ENCODE results near the gene ZNF385A. TPM values are rescaled to one million over a fixed set of nuclear protein-coding genes. Genes with fewer than 3 reads are reported as not detected.
A peak's percentile ranks its signal among the peaks of the same experiment; 100 is the strongest.

ZNF385A gene
- total and polyA plus RNA-seq, 2 of the 13 experiments (the other 11 are each of a cell fraction or from before 2014, with no cell fraction given), result 0.44 to 0.67 TPM

DNA sequence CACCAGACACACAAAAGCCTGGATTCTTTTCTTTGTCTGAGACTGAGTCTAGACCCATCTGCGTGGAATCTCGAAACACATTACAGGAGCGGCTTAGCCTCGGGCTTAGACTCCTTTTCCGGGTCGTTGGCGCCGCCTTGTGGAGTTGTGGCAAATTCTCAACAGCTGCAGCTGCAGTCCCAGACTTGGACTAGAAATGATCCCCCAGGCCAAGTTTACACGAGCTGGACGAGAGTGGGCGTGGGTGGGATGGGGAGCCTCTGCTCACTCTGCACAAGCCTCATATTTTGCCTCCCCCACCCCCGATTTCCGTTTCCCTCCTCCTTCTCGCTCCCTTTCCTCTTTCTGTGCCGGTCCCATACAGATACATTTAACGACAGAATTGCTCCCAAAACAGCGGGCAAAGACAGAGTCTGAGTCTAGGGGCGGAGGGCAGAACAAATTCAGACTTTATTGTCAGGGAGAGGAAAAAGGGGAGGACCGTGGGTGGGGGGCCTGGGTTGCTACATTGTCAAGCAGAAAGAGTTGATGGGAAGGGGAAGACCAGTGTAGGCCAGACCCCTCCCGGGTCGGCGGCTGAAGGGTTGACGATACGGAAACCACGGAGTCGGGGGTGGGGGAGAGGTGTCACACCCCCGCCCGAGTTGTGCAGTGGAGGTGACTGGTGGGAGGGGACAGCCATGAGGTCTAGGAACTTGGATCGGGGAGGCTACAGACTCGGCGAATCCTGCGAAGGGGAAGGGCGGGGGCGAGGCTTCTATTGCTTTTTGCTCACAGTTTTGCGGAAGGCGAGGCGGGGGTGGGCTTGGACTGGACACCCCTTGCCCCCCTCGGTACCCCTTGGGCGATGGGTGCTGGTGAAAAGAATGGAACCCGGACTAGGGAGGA lies 15.6 kb downstream of the ZNF385A start (continued):
- TF ChIP-seq MLLT10 (CRISPR knock-in tag; IDR thresholded peaks at IDR 0.05), result no peak
- TF ChIP-seq ZNF20 (CRISPR knock-in tag; IDR thresholded peaks at IDR 0.05), result no peak
- TF ChIP-seq STAG1 (CRISPR knock-in tag; IDR thresholded peaks at IDR 0.05), result peak; percentile 93
- no peak for TF ChIP-seq NCOA5 (CRISPR knock-in tag; IDR thresholded peaks at IDR 0.05)
- no peak for TF ChIP-seq RARG (CRISPR knock-in tag; IDR thresholded peaks at IDR 0.05; ENCODE audit: low read depth)
- TF ChIP-seq PAF1 (CRISPR knock-in tag; IDR thresholded peaks at IDR 0.05), result no peak
- TF ChIP-seq, protein P1, sequence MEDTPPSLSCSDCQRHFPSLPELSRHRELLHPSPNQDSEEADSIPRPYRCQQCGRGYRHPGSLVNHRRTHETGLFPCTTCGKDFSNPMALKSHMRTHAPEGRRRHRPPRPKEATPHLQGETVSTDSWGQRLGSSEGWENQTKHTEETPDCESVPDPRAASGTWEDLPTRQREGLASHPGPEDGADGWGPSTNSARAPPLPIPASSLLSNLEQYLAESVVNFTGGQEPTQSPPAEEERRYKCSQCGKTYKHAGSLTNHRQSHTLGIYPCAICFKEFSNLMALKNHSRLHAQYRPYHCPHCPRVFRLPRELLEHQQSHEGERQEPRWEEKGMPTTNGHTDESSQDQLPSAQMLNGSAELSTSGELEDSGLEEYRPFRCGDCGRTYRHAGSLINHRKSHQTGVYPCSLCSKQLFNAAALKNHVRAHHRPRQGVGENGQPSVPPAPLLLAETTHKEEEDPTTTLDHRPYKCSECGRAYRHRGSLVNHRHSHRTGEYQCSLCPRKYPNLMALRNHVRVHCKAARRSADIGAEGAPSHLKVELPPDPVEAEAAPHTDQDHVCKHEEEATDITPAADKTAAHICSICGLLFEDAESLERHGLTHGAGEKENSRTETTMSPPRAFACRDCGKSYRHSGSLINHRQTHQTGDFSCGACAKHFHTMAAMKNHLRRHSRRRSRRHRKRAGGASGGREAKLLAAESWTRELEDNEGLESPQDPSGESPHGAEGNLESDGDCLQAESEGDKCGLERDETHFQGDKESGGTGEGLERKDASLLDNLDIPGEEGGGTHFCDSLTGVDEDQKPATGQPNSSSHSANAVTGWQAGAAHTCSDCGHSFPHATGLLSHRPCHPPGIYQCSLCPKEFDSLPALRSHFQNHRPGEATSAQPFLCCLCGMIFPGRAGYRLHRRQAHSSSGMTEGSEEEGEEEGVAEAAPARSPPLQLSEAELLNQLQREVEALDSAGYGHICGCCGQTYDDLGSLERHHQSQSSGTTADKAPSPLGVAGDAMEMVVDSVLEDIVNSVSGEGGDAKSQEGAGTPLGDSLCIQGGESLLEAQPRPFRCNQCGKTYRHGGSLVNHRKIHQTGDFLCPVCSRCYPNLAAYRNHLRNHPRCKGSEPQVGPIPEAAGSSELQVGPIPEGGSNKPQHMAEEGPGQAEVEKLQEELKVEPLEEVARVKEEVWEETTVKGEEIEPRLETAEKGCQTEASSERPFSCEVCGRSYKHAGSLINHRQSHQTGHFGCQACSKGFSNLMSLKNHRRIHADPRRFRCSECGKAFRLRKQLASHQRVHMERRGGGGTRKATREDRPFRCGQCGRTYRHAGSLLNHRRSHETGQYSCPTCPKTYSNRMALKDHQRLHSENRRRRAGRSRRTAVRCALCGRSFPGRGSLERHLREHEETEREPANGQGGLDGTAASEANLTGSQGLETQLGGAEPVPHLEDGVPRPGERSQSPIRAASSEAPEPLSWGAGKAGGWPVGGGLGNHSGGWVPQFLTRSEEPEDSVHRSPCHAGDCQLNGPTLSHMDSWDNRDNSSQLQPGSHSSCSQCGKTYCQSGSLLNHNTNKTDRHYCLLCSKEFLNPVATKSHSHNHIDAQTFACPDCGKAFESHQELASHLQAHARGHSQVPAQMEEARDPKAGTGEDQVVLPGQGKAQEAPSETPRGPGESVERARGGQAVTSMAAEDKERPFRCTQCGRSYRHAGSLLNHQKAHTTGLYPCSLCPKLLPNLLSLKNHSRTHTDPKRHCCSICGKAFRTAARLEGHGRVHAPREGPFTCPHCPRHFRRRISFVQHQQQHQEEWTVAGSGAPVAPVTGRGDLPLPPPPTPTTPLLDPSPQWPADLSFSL (CRISPR knock-in tag; IDR thresholded peaks at IDR 0.05), result no peak
- TF ChIP-seq KMT2A (CRISPR knock-in tag; IDR thresholded peaks at IDR 0.05), result no peak
- TF ChIP-seq CREM (IDR thresholded peaks at IDR 0.05), result no peak
- TF ChIP-seq CREM (CRISPR knock-in tag; IDR thresholded peaks at IDR 0.05), result no peak
- no peak for TF ChIP-seq ZNF768 (CRISPR knock-in tag; IDR thresholded peaks at IDR 0.05)
- no peak for TF ChIP-seq ZNF224 (CRISPR knock-in tag; IDR thresholded peaks at IDR 0.05)
- TF ChIP-seq, protein P2, sequence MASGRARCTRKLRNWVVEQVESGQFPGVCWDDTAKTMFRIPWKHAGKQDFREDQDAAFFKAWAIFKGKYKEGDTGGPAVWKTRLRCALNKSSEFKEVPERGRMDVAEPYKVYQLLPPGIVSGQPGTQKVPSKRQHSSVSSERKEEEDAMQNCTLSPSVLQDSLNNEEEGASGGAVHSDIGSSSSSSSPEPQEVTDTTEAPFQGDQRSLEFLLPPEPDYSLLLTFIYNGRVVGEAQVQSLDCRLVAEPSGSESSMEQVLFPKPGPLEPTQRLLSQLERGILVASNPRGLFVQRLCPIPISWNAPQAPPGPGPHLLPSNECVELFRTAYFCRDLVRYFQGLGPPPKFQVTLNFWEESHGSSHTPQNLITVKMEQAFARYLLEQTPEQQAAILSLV (CRISPR knock-in tag; IDR thresholded peaks at IDR 0.05; ENCODE audit: borderline replicate concordance), result no peak
- TF ChIP-seq ZSCAN22 (CRISPR knock-in tag; IDR thresholded peaks at IDR 0.05), result no peak
- TF ChIP-seq SAP130 (CRISPR knock-in tag; IDR thresholded peaks at IDR 0.05; ENCODE audit: low read depth), result peak; percentile 14; the same call in 1 of the 2 replicates
- TF ChIP-seq ZNF550 (CRISPR knock-in tag; IDR thresholded peaks at IDR 0.05; ENCODE audit: borderline replicate concordance), result no peak
- TF ChIP-seq ZKSCAN1 (IDR thresholded peaks at IDR 0.05; ENCODE audit: low read length), result no peak
- TF ChIP-seq NFE2 (CRISPR knock-in tag; IDR thresholded peaks at IDR 0.05), result no peak
- no peak for TF ChIP-seq ZNF546 (CRISPR knock-in tag; conservative IDR thresholded peaks at IDR 0.05)
- TF ChIP-seq, protein P3, sequence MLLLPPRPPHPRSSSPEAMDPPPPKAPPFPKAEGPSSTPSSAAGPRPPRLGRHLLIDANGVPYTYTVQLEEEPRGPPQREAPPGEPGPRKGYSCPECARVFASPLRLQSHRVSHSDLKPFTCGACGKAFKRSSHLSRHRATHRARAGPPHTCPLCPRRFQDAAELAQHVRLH (CRISPR knock-in tag; IDR thresholded peaks at IDR 0.05; ENCODE audit: borderline replicate concordance, low read depth), result 0 out of 2 replicates have a peak, but pooled peaks have one; percentile 29
- TF ChIP-seq, protein P4, sequence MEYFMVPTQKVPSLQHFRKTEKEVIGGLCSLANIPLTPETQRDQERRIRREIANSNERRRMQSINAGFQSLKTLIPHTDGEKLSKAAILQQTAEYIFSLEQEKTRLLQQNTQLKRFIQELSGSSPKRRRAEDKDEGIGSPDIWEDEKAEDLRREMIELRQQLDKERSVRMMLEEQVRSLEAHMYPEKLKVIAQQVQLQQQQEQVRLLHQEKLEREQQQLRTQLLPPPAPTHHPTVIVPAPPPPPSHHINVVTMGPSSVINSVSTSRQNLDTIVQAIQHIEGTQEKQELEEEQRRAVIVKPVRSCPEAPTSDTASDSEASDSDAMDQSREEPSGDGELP (IDR thresholded peaks at IDR 0.05; ENCODE audit: borderline replicate concordance, low read depth), result peak; percentile 46; the same call in 1 of the 2 replicates
- TF ChIP-seq XRCC5 (optimal IDR thresholded peaks at IDR 0.05; ENCODE audit: low read length), result peak; percentile 77
- TF ChIP-seq, protein P5, sequence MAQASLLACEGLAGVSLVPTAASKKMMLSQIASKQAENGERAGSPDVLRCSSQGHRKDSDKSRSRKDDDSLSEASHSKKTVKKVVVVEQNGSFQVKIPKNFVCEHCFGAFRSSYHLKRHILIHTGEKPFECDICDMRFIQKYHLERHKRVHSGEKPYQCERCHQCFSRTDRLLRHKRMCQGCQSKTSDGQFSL (CRISPR knock-in tag; IDR thresholded peaks at IDR 0.05), result no peak

Data from HepG2 (cell line).